ENCODE results near the gene LGALS9. TPM values are rescaled to one million over a fixed set of nuclear protein-coding genes. Genes with fewer than 3 reads are reported as not detected.
"Not testable (repeated sequence)": the region's sequence is repeated elsewhere in the genome, so short reads cannot be mapped to it uniquely, and the experiment has no call there.

Gene LGALS9
- total and polyA plus RNA-seq, 7 donors: 17.8 to 476 (median 33.2) TPM

- H3K27me3 ChIP-seq: no peaks in the 10 kb centered on the region
- WGBS, 2 donors: 92 to 95% methylated on average over 8 of the region's 8 CpGs
- intact Hi-C loops (cut with DNase I): no loop called here
- H3K4me3 ChIP-seq: no peak overlapping the region
- H3K27ac ChIP-seq: no peak overlapping the region
- H3K4me1 ChIP-seq: no peaks in the 10 kb centered on the region
- DNase-seq: no peak
- H3K9me3 ChIP-seq: no peaks in the 10 kb centered on the region
- no peaks in the 10 kb centered on the region for H3K36me3 ChIP-seq
- no peak for TF ChIP-seq EP300 (IDR thresholded peaks at IDR 0.05)
- TF ChIP-seq CTCF (IDR thresholded peaks at IDR 0.05): no peak
- no peak for TF ChIP-seq POLR2AphosphoS5 (IDR thresholded peaks at IDR 0.05)
- TF ChIP-seq POLR2A (IDR thresholded peaks at IDR 0.05): no peak
Observed at GRCh38 chr17:27663936-27664605, 33.1 kb downstream of the LGALS9 start.

GRCh38 chr17:27664606-27664965, 33.6 kb downstream of the LGALS9 start:
- no peak for TF ChIP-seq POLR2AphosphoS5 (IDR thresholded peaks at IDR 0.05)
- no peak for TF ChIP-seq CTCF (IDR thresholded peaks at IDR 0.05)
- no peak for TF ChIP-seq EP300 (IDR thresholded peaks at IDR 0.05)
- WGBS, 2 donors: 86 to 89% methylated on average over 2 of the region's 2 CpGs
- no peak for DNase-seq
- Histone ChIP-seq H3K4me1 (no peaks in the 10 kb centered on the region), H3K27me3 (no peaks in the 10 kb centered on the region), H3K4me3 (no peak overlapping the region), H3K27ac (no peak overlapping the region), H3K36me3 (no peaks in the 10 kb centered on the region), H3K9me3 (no peaks in the 10 kb centered on the region)
- intact Hi-C loops (cut with DNase I): no loop called here

GRCh38 chr17:27665549-27665948, 34.6 kb downstream of the LGALS9 start:
- Histone ChIP-seq H3K4me1 (no peaks in the 10 kb centered on the region), H3K27me3 (no peaks in the 10 kb centered on the region), H3K36me3 (no peaks in the 10 kb centered on the region), H3K9me3 (no peaks in the 10 kb centered on the region), H3K4me3 (no peak overlapping the region), H3K27ac (no peak overlapping the region)
- WGBS, 2 donors: 91 to 93% methylated on average over 4 of the region's 4 CpGs
- intact Hi-C loops (cut with DNase I): no loop called here
- TF ChIP-seq POLR2AphosphoS5 (IDR thresholded peaks at IDR 0.05) (no peak), POLR2A (IDR thresholded peaks at IDR 0.05) (no peak), CTCF (IDR thresholded peaks at IDR 0.05) (no peak), EP300 (IDR thresholded peaks at IDR 0.05) (no peak)
- DNase-seq: no peak

- H3K4me3 ChIP-seq; H3K36me3 ChIP-seq; H3K9me3 ChIP-seq; DNase-seq; H3K27me3 ChIP-seq; intact Hi-C loops (cut with DNase I); H3K27ac ChIP-seq; H3K4me1 ChIP-seq: not testable (repeated sequence)
- 82 to 83% methylated on average over 6 of the region's 6 CpGs for WGBS, 2 donors
Observed at GRCh38 chr17:27666270-27666669, 35.3 kb downstream of the LGALS9 start.

- Histone ChIP-seq H3K4me3 (no peak overlapping the region), H3K27me3 (no peaks in the 10 kb centered on the region), H3K4me1 (no peaks in the 10 kb centered on the region), H3K27ac (no peak overlapping the region), H3K9me3 (no peaks in the 10 kb centered on the region), H3K36me3 (no peaks in the 10 kb centered on the region)
- intact Hi-C loops (cut with DNase I): no loop called here
- WGBS, 2 donors: 82 to 90% methylated on average over 11 of the region's 11 CpGs
- TF ChIP-seq POLR2A (IDR thresholded peaks at IDR 0.05): no peak
- no peak for TF ChIP-seq CTCF (IDR thresholded peaks at IDR 0.05)
- TF ChIP-seq POLR2AphosphoS5 (IDR thresholded peaks at IDR 0.05): no peak
- DNase-seq: no peak
Observed at GRCh38 chr17:27666831-27667560, 36.0 kb downstream of the LGALS9 start.
